Activated T-cell treated with anti-CD3 and anti-CD28 coated beads, Interleukin-2, amount 50 U/mL, for 4 hours (primary cell): ENCODE results near the gene OBSL1. TPM values are rescaled to one million over a fixed set of nuclear protein-coding genes. Genes with fewer than 3 reads are reported as not detected.

Experiments used
- ATAC-seq, 2 donors: fragments of 200-7000 bp; cut with Tn5 transposase; one replicate each; pipeline ENCODE4 v1.10.0; 2021
- DNase-seq: peaks from one replicate; pipeline ENCODE4 v3.0.0-alpha.2; 2020
- H3K27me3 Mint-ChIP-seq: one replicate; pipeline ENCODE4 v1.8.0; 2021; ENCODE audit warnings: low read depth, mixed read lengths
- H3K36me3 Mint-ChIP-seq: one replicate; pipeline ENCODE4 v1.8.0; 2022; ENCODE audit warnings: mixed read lengths; ENCODE audit not compliant: insufficient read depth
- H3K4me1 Mint-ChIP-seq: one replicate; pipeline ENCODE4 v1.8.0; 2021; ENCODE audit warnings: low read depth, mixed read lengths
- H3K4me3 Mint-ChIP-seq: one replicate; pipeline ENCODE4 v1.8.0; 2021; ENCODE audit warnings: mild to moderate bottlenecking, moderate library complexity, mixed read lengths
- H3K9me3 Mint-ChIP-seq: one replicate; pipeline ENCODE4 v1.8.0; 2021; ENCODE audit warnings: mixed read lengths
- total RNA-seq, 3 donors: library from RNA; stranded (reverse); gene quantifications; one replicate each; pipeline ENCODE4 v1.2.1, GENCODE V29; 2021

Gene OBSL1
- total RNA-seq, 3 donors from 2014 or later, result 0.37 to 1.1 (median 0.60) TPM

DNA sequence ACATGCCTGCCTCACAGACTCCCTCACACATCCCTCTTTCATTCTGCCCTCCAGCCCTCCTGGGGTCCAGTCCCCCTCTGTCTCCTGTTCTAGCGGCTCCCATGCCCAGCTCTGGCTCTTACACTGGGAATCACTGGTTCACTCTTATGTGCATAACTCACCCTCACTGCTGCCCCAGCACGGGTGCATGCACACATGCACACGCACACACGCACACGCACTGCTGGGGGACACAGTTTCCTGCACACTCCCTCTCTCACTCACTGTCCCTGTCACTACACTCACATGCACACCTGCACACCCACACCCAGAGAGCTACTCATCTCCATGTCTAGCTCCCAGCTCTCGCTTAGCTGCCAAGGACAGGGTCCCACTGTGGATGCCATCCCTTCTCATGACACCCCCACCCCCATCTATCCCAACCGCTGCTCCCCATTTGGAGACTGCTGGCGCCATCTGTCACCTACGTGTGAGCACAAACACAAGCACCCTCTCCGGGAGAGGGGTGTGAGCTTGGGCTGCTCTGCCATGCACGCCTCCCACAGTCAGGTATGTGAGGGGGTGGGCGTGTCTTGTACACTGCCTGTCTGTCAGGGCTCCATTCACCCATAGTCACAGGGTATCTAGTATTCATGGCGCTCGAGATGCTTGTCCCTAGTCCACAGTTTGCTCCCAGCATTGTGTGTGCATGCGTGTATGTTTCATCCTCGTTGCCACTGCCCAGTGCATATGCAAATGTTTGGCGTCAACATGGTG, 55.3 kb downstream of the OBSL1 start:
- peaks cover 86% of the 10 kb centered on the region for H3K27me3 Mint-ChIP-seq
- no peak for ATAC-seq
- no peak overlapping the region for H3K4me3 Mint-ChIP-seq
- H3K4me1 Mint-ChIP-seq, result peaks cover 14% of the 10 kb centered on the region
- H3K36me3 Mint-ChIP-seq, result no peaks in the 10 kb centered on the region
- no peak for DNase-seq
- H3K9me3 Mint-ChIP-seq, result no peaks in the 10 kb centered on the region

DNA sequence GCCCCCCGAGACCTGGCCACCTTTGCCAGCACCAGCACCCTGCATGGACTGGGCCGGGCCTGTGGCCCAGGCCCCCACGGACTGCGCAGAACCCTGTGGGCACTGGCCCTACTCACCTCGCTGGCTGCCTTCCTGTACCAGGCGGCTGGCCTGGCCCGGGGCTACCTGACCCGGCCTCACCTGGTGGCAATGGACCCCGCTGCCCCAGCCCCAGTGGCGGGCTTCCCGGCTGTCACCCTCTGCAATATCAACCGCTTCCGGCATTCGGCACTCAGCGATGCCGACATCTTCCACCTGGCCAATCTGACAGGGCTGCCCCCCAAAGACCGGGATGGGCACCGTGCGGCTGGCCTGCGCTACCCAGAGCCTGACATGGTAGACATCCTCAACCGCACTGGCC, 56.5 kb downstream of the OBSL1 start:
- DNase-seq (no peak), ATAC-seq (no peak)
- Mint-ChIP-seq H3K36me3 (no peaks in the 10 kb centered on the region), H3K27me3 (peaks cover 87% of the 10 kb centered on the region), H3K4me3 (no peak overlapping the region), H3K4me1 (peaks cover 20% of the 10 kb centered on the region), H3K9me3 (no peaks in the 10 kb centered on the region)

DNA sequence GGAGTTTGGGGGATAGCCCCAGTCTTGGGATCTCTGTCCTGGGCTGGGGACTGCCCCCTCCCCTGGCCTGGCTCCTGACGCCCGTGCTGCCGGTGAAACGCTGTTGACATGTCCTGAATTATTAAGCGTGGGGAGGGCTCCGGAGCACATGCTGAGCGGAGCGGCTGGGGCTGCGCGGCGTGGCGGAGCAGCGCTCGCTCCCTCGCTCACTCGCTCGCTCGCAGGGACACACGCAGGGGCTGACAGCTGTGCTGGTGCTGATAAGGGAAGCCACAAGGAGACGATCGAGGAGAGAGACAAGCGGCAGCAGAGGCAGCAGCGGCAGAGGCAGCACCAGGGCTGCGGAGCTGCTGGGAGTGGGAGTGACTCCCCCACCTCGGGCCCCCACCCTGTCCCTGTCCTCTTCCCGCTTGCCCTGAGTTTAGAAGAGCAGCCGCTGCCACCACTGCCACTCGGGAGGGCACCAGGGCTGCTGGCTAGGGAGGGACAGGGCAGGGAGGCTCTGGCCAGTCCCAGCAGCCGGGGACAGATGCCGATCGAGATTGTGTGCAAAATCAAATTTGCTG, 57.1 kb downstream of the OBSL1 start, which contains the start of gene ASIC4:
TSS of gene ASIC4 (plus strand) at position 287 of the 566 bp plus-strand sequence. CDS start at position 530, 243 bp downstream.
- Mint-ChIP-seq H3K4me3 (peak within 1 kb of the TSS; percentile 48), H3K27me3 (peaks cover 88% of the 10 kb centered on the region), H3K36me3 (no peaks in the 10 kb centered on the region), H3K4me1 (peaks cover 25% of the 10 kb centered on the region), H3K9me3 (no peaks in the 10 kb centered on the region)
- ATAC-seq (peak; percentile 23 to 29), DNase-seq (no peak)

GRCh38 chr2:219513787-219514186, 57.6 kb downstream of the OBSL1 start:
- H3K9me3 Mint-ChIP-seq, result no peaks in the 10 kb centered on the region
- H3K27me3 Mint-ChIP-seq, result peaks cover 83% of the 10 kb centered on the region
- ATAC-seq (peak in 1 of 2 donors; percentile 6), DNase-seq (no peak)
- H3K4me1 Mint-ChIP-seq, result peaks cover 25% of the 10 kb centered on the region
- H3K36me3 Mint-ChIP-seq, result no peaks in the 10 kb centered on the region
- H3K4me3 Mint-ChIP-seq, result peak overlapping the region; percentile 13

DNA sequence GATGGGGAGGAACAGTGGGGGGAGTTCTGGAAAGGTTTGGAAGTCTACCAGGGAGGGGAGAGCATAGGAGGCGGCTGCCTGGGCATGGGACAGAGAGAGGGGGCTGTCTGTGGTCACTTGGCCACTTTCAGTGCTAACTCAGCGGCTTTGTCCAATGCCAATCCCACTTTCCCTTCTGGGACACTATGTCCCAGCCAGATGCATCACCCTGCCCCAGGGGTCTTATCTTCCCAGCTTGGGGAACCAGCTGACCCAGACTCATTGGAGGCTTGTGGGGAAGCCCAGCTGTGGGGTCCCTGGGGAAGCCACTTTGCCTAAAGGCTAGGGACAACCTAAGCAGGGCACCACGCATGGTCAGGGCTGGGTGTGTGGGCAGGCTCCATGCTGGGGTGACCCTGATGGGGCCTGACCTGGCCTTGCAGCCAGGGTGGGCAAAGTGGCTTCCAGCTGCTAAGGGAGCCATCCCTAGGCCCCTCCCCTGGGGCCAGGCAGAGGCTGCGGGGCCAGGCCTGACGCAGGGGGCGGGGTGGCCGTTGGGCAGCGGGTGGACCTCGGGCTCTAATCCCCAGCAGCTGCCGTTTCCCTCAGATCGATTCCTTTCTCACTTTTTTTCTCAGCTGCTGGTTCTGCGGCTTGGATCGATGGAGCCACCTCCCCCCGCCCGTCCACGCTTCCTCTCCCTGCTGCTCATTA, 58.7 kb downstream of the OBSL1 start:
- Mint-ChIP-seq H3K4me1 (peaks cover 25% of the 10 kb centered on the region), H3K4me3 (no peak overlapping the region), H3K27me3 (peaks cover 74% of the 10 kb centered on the region), H3K9me3 (no peaks in the 10 kb centered on the region), H3K36me3 (no peaks in the 10 kb centered on the region)
- DNase-seq (no peak), ATAC-seq (no peak)

- H3K36me3 Mint-ChIP-seq, result peaks cover 4% of the 10 kb centered on the region
Measured at GRCh38 chr2:219511547-219512325, 59.6 kb downstream of the OBSL1 start.

DNA sequence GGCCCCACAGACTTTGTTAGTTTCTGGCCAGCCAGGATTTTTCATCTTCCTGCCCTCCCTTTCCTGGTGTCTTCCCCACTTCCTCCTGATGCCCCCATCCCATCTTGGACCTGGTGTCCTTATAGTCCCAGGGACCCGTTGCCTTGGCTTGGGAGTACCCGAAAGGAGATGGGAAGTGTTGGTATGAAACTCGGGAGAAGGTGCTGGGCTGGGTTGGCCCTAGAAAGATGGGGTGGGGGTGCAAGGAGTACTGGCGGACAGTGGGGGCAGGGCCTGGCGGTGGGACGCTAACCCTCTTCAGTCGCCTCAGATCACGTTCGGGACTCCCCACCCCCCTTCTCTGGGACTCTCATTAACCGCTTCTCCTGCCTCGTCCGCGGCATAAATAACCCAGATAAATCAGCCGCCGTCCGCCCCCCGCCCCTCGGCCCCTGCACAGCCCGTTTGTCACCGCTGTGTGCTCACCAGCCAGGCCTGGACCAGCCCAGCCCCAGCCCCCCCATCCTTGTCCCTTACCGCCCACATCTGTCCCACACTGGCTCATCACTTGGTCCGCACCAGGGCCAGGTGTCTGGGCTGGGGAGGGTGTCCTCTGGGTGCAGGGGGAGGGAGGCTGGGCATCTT, 60.7 kb downstream of the OBSL1 start:
- Mint-ChIP-seq H3K4me3 (no peak overlapping the region), H3K9me3 (no peaks in the 10 kb centered on the region), H3K36me3 (peaks cover 11% of the 10 kb centered on the region), H3K4me1 (peaks cover 25% of the 10 kb centered on the region), H3K27me3 (peaks cover 57% of the 10 kb centered on the region)
- DNase-seq (no peak), ATAC-seq (no peak)

More at GRCh38 chr2:219511547-219512325, 59.6 kb downstream of the OBSL1 start:
- Mint-ChIP-seq H3K4me1 (peaks cover 25% of the 10 kb centered on the region), H3K9me3 (no peaks in the 10 kb centered on the region), H3K27me3 (peaks cover 68% of the 10 kb centered on the region), H3K4me3 (no peak overlapping the region)
- ATAC-seq (no peak), DNase-seq (no peak)

DNA sequence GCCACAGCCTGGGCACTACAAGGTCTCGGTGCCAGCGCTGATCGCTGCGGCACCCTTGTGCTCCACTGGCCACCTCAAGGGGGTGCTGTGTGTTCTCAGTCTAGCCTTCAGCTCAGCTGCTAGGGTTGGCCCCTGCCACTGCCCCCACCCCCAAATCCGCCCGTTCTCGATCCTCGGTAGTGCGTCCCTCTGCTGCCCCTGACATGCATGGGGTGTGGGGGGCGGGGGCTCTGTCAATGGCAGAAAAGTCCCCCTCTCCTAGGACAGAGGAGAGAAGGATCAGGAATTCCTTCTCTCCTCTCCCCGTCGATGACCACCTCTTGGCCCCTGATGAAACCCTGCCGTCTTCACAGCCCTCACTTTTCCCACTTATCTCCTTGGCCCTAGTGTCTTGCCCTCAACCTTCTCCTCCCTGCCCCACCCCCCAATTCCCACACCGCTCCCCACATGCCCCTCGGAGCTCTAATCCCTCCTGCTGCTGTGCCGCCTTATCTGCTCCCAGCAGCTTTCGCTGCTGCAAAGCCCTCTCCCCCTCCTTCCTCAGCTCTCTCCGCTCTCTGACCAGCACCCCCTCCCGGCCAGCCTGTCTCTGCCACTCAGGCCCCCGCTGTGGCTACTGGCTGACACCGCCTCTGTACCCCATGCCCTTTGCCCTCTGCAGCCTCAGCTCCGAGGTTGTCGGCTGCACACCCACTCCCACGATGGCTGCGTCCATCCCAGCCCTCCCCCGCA, 61.4 kb downstream of the OBSL1 start:
- Mint-ChIP-seq H3K36me3 (peaks cover 18% of the 10 kb centered on the region), H3K4me1 (peaks cover 25% of the 10 kb centered on the region), H3K4me3 (peak overlapping the region; percentile 48), H3K9me3 (no peaks in the 10 kb centered on the region), H3K27me3 (peaks cover 50% of the 10 kb centered on the region)
- DNase-seq (peak; percentile 32), ATAC-seq (peak; percentile 80 to 86)

- Mint-ChIP-seq H3K4me1 (peaks cover 23% of the 10 kb centered on the region), H3K4me3 (no peak overlapping the region), H3K27me3 (peaks cover 46% of the 10 kb centered on the region), H3K36me3 (peaks cover 26% of the 10 kb centered on the region), H3K9me3 (no peaks in the 10 kb centered on the region)
- ATAC-seq (peak; percentile 26 to 28), DNase-seq (no peak)
Measured at GRCh38 chr2:219508971-219509779, 62.2 kb downstream of the OBSL1 start.

GRCh38 chr2:219508444-219508734, 63.0 kb downstream of the OBSL1 start:
- no peak overlapping the region for H3K4me3 Mint-ChIP-seq
- ATAC-seq (no peak), DNase-seq (no peak)
- peaks cover 33% of the 10 kb centered on the region for H3K36me3 Mint-ChIP-seq
- peaks cover 15% of the 10 kb centered on the region for H3K4me1 Mint-ChIP-seq
- H3K9me3 Mint-ChIP-seq, result no peaks in the 10 kb centered on the region
- peaks cover 38% of the 10 kb centered on the region for H3K27me3 Mint-ChIP-seq

- peaks cover 33% of the 10 kb centered on the region for H3K27me3 Mint-ChIP-seq
- no peak overlapping the region for H3K4me3 Mint-ChIP-seq
- no peak for ATAC-seq
- peaks cover 11% of the 10 kb centered on the region for H3K4me1 Mint-ChIP-seq
- no peaks in the 10 kb centered on the region for H3K9me3 Mint-ChIP-seq
- no peak for DNase-seq
- H3K36me3 Mint-ChIP-seq, result peaks cover 34% of the 10 kb centered on the region
Measured at GRCh38 chr2:219507581-219508443, 63.5 kb downstream of the OBSL1 start.
